RPMI7951 (cell line): Measurements from ENCODE around the gene STT3B. TPM values are rescaled to one million over a fixed set of nuclear protein-coding genes. Genes with fewer than 3 reads are reported as not detected.
A peak's percentile ranks its signal among the peaks of the same experiment; 100 is the strongest.
"Not testable (repeated sequence)": the region's sequence is repeated elsewhere in the genome, so short reads cannot be mapped to it uniquely, and the experiment has no call there.

Source experiments
- DNase-seq: peaks from one replicate; pipeline ENCODE4 v3.0.0-alpha.2; 2012; ENCODE audit warnings: low read depth
- total RNA-seq: library from RNA; depleted of rRNA; stranded (reverse); fragments of >200 nt; shearing (Covaris generic); gene quantifications from 2 replicates; pipeline ENCODE4 v1.2.3, GENCODE V29; 2014; rRNA removed

The STT3B gene
- 175 and 186 TPM in 2 replicates for total RNA-seq

DNA sequence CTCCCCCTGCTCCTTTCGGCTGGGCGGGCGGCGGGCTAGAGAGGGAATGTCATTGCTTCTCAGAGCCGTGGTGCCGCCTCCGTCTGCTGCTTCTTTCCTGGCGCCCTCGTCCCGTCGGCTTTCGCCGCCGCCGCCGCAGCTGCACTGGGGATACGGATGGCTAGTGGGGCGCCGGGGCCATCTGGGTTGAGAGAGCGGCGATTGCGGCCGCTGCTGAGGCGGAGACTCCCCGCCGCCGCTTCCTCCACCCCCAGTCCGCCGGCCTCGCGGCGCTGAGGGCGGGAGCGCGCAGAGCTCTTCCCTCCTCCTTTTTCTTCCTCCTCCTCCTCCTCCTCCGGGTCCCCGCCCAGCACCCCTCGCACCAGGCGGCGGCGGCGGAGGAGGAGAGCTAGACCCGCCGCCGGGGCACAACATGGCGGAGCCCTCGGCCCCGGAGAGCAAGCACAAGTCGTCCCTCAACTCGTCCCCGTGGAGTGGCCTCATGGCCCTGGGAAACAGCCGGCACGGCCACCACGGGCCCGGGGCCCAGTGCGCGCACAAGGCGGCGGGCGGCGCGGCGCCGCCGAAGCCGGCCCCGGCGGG, at the start of gene STT3B:
Gene STT3B, plus strand, starts transcription at position 339 of the 582 bp plus-strand sequence. Its CDS starts 74 bp downstream, at position 413.
- peak; percentile 84 for DNase-seq

DNA sequence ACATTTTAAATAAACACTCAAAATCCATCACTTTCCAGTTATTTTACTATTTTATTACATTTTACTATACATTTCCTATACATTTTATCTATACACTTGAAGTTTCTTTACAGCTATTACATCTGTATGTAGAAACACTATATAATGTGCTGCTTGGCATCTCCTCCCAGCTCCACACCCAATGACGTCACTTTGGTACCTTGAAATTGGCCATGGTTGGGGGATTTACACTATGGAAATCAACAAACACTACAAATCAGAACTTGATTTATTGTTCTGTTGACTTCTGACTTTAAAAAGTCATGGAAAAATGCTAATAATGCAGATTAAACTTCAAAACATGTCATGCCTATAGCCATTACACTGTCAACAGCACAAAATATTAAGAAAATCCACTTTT, 48.9 kb upstream of the STT3B start:
- DNase-seq = no peak

DNA sequence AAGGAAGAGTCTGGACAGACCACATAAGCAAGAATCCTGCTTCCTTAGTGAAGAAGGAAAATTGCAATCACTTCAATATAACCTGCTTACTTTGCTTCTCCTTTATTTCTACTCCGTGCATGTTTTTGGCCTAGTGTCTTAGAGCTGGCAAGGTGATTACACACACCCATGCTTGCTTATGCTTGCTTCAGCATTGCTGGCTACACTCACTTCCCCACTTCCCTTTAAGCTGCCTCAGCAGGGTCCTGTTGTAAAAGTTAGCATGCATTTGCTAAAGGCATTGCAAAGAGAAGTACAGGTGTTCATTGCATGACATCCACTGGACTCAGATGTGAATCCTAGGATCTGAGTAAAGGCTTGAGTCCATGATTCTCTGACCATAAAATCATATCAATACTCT, 47.5 kb upstream of the STT3B start:
- no peak for DNase-seq

DNA sequence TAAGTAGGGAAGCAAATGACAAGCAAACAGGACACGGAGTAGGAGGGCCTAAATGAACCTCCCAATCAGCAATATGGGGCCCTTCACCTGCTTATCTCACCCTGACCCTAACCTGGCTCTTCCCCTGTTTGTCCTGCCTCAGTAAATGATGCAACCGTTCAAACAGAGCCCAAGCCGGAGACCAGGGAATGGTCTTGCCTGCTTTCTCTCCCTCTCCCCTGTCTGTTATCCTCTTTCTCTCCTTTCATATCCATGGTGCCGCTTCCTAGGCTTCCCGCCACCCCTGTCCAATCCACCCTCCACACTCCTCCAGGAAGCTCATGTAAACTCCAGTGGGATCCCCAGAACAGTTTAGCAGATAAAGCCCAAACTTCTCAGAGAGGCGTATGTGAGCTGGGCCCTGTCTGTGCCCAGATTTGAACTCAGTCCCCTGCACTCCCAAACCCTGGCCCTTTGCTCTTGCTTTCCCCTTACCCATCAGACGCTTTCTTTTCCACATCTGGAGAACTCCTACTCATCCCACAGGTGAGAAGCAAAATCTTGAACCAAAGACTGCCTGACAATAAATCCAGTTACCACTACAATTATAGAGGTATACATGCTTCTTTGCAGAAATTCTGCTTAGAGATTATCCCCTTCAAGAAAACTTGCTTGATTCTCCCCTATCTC, 45.7 kb upstream of the STT3B start:
- no peak for DNase-seq

DNA sequence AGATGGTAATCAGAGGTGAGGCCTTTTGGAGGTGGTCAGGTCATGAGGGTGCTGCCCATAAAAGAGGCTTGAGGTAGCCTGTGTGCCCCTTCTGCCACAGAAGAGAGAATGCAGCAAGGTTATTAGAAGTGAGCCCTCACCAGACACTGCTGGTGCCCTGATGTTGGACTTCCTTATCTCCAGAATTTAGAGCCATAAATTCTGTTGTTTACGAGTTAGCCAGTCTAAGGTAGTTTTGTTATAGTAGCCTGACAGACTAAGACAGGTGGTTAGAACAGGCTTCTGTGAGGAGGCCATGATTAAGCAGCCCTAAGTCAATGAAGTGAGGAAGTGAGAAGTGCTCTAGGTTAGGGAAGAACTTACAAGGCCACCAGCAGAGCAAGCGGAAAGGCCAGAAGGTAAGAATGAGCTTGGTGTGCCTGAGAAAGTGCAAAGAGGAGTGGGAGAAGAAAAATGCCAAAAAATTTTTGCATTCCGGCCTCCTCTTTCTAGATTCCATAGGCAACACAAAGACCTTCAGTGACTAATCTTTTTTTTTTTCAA, 44.2 kb upstream of the STT3B start:
- no peak for DNase-seq

GRCh38 chr3:31490502-31490901, 42.2 kb upstream of the STT3B start:
- no peak for DNase-seq

- DNase-seq = no peak
Measured at GRCh38 chr3:31491660-31492059, 41.1 kb upstream of the STT3B start.

DNA sequence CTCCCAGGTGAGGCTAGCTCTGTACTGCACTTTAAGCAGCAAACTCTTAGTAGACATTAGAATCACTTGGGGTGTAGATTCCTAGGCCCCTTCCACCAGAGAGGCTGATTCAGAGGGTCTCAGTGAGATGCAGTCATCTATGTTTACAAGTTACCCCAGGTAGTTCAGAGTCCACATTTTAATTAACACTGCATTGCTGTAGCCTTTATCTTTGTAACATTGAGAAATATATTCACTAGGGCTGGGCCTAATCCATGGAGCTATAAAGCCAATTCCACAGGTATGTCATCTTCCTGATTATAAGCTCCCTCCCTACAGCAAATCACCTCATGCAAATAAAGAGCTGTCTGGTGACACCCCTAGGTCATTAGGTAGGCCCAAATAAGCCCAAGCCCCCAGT, 39.6 kb upstream of the STT3B start:
- no peak for DNase-seq

- peak; percentile 11 for DNase-seq
Measured at GRCh38 chr3:31495971-31496665, 36.6 kb upstream of the STT3B start.

DNA sequence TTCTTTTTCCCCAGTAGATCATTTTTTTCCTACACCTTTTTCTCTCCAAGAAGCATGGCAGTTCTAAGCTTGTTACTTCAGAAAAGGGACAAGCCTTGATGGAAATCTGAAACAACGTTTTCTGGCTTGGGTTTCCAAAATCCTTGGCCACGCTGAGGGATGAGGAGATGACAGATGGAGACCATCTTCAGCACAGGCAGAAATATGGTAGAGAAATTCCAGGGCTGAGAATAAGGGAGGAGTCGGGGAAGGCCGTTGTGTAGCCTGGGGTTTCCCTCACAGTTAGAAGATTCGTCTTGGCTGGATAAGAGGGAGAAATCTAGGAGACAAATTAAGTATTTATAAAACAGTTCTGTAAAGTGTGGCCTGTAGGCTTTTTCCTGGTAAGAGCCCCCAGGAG, 33.9 kb upstream of the STT3B start:
- no peak for DNase-seq

- DNase-seq = no peak
Measured at GRCh38 chr3:31499281-31499680, 33.4 kb upstream of the STT3B start.

- DNase-seq = no peak
Measured at GRCh38 chr3:31502803-31503221, 29.9 kb upstream of the STT3B start.

- no peak for DNase-seq
Measured at GRCh38 chr3:31503456-31503855, 29.3 kb upstream of the STT3B start.

DNA sequence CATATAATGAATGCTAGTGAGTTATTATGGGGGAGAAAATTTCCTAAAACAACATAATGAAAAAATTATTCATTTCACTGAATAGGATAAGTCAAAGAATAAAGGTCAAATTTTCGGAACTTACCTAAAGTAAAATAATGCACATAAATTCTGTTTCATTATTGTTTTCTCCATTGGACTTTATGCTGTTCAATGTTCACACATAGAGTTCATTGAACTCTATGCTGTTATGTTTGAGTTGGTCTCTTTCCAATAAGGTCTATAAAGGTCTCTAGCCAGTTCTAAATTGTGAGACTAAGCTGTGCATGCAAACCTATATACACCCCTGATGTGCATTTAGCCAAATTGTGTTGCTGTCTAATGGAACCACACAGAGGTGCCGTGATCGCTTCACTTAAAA, 28.5 kb upstream of the STT3B start:
- no peak for DNase-seq

DNA sequence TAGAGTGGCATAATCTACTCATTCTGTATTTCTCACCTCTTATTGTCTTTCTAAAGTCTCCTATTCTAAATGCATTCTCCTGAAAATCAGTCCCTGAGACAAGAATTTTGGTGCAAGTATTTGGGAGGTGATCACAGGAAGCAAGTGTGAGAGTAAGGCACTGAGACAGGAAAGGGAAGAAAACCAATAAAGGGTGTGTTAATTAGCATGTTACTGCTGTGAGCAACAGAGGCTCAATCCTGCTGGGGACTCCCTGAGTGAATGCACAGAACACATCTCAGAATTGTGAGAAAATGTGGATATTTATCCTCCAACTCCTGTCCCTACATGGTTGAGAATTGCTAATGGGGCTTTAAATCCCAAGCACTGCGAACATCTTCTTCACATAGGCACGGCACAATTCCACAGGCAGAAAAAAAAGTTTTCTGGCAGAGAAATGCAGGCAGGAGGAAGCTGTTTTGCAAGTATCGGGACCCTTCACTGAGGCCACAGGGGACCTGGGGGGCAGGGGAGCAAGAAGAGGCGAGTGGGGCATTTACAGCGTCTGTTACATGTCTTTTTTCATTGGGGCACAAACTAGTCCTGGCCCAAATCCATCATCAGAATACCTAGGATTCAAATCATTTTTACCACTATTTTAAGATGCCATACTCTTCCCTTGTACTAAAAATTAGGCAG, 27.2 kb upstream of the STT3B start:
- DNase-seq = no peak

DNA sequence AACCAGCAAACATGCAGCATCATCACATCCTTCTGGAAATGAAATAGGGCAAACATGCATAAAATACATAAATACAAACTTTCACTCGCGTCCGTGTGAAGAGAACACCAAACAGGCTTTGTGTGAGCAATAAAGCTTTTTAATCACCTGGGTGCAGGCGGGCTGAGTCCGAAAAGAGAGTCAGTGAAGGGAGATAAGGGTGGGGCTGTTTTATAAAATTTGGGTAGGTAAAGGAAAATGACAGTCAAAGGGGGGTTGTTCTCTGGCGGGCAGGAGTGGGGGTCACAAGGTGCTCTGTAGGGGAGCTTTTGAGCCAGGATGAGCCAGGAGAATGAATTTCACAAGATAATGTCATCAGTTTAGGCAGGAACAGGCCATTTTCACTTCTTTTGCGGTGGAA, 26.2 kb upstream of the STT3B start:
- not testable (repeated sequence) for DNase-seq

- no peak for DNase-seq
Measured at GRCh38 chr3:31508452-31509146, 24.1 kb upstream of the STT3B start.

DNA sequence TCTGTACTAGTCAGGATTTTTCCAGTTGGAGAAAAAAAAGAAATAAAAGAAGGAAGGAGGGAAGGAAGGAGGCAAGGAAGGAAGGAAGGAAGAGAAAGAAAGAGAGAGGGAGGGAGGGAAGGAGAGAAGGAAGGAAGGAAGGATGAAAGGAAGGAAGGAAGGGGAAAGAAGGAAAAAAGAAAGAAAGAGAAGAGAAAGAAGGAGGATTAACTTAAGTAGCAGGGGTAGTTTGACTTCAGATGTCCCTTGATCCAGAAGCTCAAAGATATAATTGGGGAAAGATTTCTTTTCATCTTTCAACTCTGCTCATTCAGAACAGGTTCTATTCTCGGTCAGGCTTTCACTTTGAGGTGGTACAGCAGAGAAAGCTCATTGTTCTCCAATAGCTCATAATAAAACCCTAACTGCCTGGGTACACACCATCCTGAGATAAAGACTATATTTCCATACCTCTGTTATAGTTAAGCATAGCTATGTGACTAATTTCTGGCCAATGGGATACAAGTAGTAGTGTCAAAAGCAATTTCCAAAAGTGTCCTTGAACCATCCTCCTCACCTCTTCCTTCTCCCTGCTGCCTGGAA, 23.5 kb upstream of the STT3B start:
- no peak for DNase-seq

- DNase-seq = no peak
Measured at GRCh38 chr3:31514570-31514969, 18.2 kb upstream of the STT3B start.

DNA sequence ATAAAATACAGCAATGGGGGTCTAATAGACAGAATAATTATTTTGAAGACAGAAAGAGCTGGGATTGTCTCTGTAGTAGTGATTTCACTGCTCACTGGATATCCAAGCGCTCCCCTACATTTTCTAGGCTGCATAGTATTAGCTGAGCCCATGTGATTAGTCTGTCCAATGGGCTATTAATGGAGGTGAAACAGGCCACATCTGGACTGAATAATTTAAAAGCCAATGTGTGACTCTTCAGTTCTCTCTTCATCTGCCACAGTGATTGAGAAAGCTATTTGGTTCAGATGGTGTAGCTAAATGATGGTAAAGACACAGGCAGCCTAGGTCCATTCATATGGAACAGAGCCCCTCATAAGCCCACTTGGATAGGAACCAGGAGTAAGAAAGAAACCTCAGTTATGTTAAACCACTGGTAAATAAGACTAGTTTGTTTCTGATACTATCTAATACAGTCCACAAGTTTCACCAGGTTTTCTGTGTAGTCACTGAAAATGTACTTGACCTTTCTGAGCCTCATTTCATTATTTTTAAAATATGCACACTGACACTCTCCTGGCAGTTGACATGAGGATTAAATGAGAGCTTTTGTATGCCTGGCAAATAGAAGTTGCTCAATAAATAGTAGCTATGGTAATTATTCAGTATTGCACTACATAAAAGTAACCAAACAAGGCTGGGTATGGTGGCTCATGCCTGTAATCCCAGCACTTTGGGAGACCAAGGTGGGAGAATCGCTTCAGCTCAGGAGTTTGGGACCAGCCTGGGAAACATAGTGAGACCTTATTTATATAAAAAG, 17.0 kb upstream of the STT3B start:
- no peak for DNase-seq
